ENCODE data around the gene MELK. TPM values are rescaled to one million over a fixed set of nuclear protein-coding genes. Genes with fewer than 3 reads are reported as not detected.
"Not testable (repeated sequence)": the region's sequence is repeated elsewhere in the genome, so short reads cannot be mapped to it uniquely, and the experiment has no call there.

The MELK gene
- total and polyA plus RNA-seq, 2 donors (not counting 1 experiment from before 2014, with no cell fraction given), result 14.2 to 21.9 TPM

- H3K9ac ChIP-seq (ENCODE audit: insufficient read depth, low read length), result no peak overlapping the region
- peak overlapping the region; percentile 63 for H2AFZ ChIP-seq (ENCODE audit: low read length)
- H3K9me3 ChIP-seq (ENCODE audit: control insufficient read depth, insufficient read depth, low read depth, low read length), result no peaks in the 10 kb centered on the region
- no peaks in the 10 kb centered on the region for H4K20me1 ChIP-seq (ENCODE audit: control insufficient read depth, extremely low read depth, insufficient read depth, low read length)
- peak overlapping the region; percentile 31 for H3K27ac ChIP-seq (ENCODE audit: insufficient read depth, low read length)
- peaks cover 3% of the 10 kb centered on the region for H3K4me1 ChIP-seq (ENCODE audit: control insufficient read depth, extremely low read depth, insufficient read depth, low read length)
- no peak overlapping the region for H3K4me2 ChIP-seq (ENCODE audit: extremely low read depth, insufficient read depth, low read length)
- TF ChIP-seq CTCF (conservative IDR thresholded peaks at IDR 0.05 in 1 of 2, IDR thresholded peaks at IDR 0.05 in 1 of 2; ENCODE audit: low read depth in 1 of 2, low read length in 2 of 2), result no peak
- TF ChIP-seq EZH2 (IDR thresholded peaks at IDR 0.05; ENCODE audit: low read length, missing control alignments), result no peak
- H3K79me2 ChIP-seq (ENCODE audit: control insufficient read depth, insufficient read depth, low read length), result no peaks in the 10 kb centered on the region
- DNase-seq (ENCODE audit: low read depth in 2 of 2), result peak in 1 of 2 donors; percentile 54
- no peaks in the 10 kb centered on the region for H3K27me3 ChIP-seq (ENCODE audit: control insufficient read depth, insufficient read depth, low read length)
- no peaks in the 10 kb centered on the region for H3K36me3 ChIP-seq (ENCODE audit: control insufficient read depth, insufficient read depth, low read length)
- H3K4me3 ChIP-seq (replicated peaks in 1 of 4; ENCODE audit: control extremely low read depth in 1 of 4, insufficient read depth in 1 of 4, low read depth in 3 of 4, low read length in 4 of 4), result no peak overlapping the region
Measured at GRCh38 chr9:36566813-36567221, 5.9 kb upstream of the MELK start.

- H3K4me1 ChIP-seq (ENCODE audit: control insufficient read depth, extremely low read depth, insufficient read depth, low read length); H3K79me2 ChIP-seq (ENCODE audit: control insufficient read depth, insufficient read depth, low read length); H3K9me3 ChIP-seq (ENCODE audit: control insufficient read depth, insufficient read depth, low read depth, low read length); H3K4me3 ChIP-seq (replicated peaks in 1 of 4; ENCODE audit: control extremely low read depth in 1 of 4, insufficient read depth in 1 of 4, low read depth in 3 of 4, low read length in 4 of 4); H4K20me1 ChIP-seq (ENCODE audit: control insufficient read depth, extremely low read depth, insufficient read depth, low read length); H3K27me3 ChIP-seq (ENCODE audit: control insufficient read depth, insufficient read depth, low read length); DNase-seq (ENCODE audit: low read depth in 2 of 2); H3K36me3 ChIP-seq (ENCODE audit: control insufficient read depth, insufficient read depth, low read length); H3K4me2 ChIP-seq (ENCODE audit: extremely low read depth, insufficient read depth, low read length); H2AFZ ChIP-seq (ENCODE audit: low read length); H3K9ac ChIP-seq (ENCODE audit: insufficient read depth, low read length); H3K27ac ChIP-seq (ENCODE audit: insufficient read depth, low read length): not testable (repeated sequence)
Measured at GRCh38 chr9:36568681-36569080, 4.0 kb upstream of the MELK start.

- H3K27ac ChIP-seq (ENCODE audit: insufficient read depth, low read length), result no peak overlapping the region
- H3K9ac ChIP-seq (ENCODE audit: insufficient read depth, low read length), result no peak overlapping the region
- H3K4me3 ChIP-seq (replicated peaks in 1 of 4; ENCODE audit: control extremely low read depth in 1 of 4, insufficient read depth in 1 of 4, low read depth in 3 of 4, low read length in 4 of 4), result no peak overlapping the region
- no peaks in the 10 kb centered on the region for H3K27me3 ChIP-seq (ENCODE audit: control insufficient read depth, insufficient read depth, low read length)
- H4K20me1 ChIP-seq (ENCODE audit: control insufficient read depth, extremely low read depth, insufficient read depth, low read length), result no peaks in the 10 kb centered on the region
- H3K36me3 ChIP-seq (ENCODE audit: control insufficient read depth, insufficient read depth, low read length), result no peaks in the 10 kb centered on the region
- no peak overlapping the region for H3K4me2 ChIP-seq (ENCODE audit: extremely low read depth, insufficient read depth, low read length)
- H2AFZ ChIP-seq (ENCODE audit: low read length), result no peak overlapping the region
- peaks cover 14% of the 10 kb centered on the region for H3K4me1 ChIP-seq (ENCODE audit: control insufficient read depth, extremely low read depth, insufficient read depth, low read length)
- peaks cover 35% of the 10 kb centered on the region for H3K79me2 ChIP-seq (ENCODE audit: control insufficient read depth, insufficient read depth, low read length)
- no peak for DNase-seq (ENCODE audit: low read depth in 2 of 2)
- no peaks in the 10 kb centered on the region for H3K9me3 ChIP-seq (ENCODE audit: control insufficient read depth, insufficient read depth, low read depth, low read length)
- TF ChIP-seq CTCF (conservative IDR thresholded peaks at IDR 0.05 in 1 of 2, IDR thresholded peaks at IDR 0.05 in 1 of 2; ENCODE audit: low read depth in 1 of 2, low read length in 2 of 2) (no peak), EZH2 (IDR thresholded peaks at IDR 0.05; ENCODE audit: low read length, missing control alignments) (no peak)
Measured at GRCh38 chr9:36571333-36571732, 1.4 kb upstream of the MELK start.

GRCh38 chr9:36574045-36574444 is 1.4 kb downstream of the MELK start:
- Histone ChIP-seq H3K27ac (ENCODE audit: insufficient read depth, low read length) (peak overlapping the region; percentile 67), H2AFZ (ENCODE audit: low read length) (peak overlapping the region; percentile 78), H3K9ac (ENCODE audit: insufficient read depth, low read length) (peak overlapping the region; percentile 80), H3K4me3 (replicated peaks in 1 of 4; ENCODE audit: control extremely low read depth in 1 of 4, insufficient read depth in 1 of 4, low read depth in 3 of 4, low read length in 4 of 4) (peak overlapping the region; percentile 81 to 92 (median 86)), H3K4me1 (ENCODE audit: control insufficient read depth, extremely low read depth, insufficient read depth, low read length) (peaks cover 11% of the 10 kb centered on the region), H3K79me2 (ENCODE audit: control insufficient read depth, insufficient read depth, low read length) (peaks cover 59% of the 10 kb centered on the region), H3K4me2 (ENCODE audit: extremely low read depth, insufficient read depth, low read length) (peak overlapping the region; percentile 99)
- H4K20me1 ChIP-seq (ENCODE audit: control insufficient read depth, extremely low read depth, insufficient read depth, low read length); H3K27me3 ChIP-seq (ENCODE audit: control insufficient read depth, insufficient read depth, low read length); H3K9me3 ChIP-seq (ENCODE audit: control insufficient read depth, insufficient read depth, low read depth, low read length); H3K36me3 ChIP-seq (ENCODE audit: control insufficient read depth, insufficient read depth, low read length); DNase-seq (ENCODE audit: low read depth in 2 of 2): not testable (repeated sequence)
